ENCODE data around the gene KDM4B. TPM values are rescaled to one million over a fixed set of nuclear protein-coding genes. Genes with fewer than 3 reads are reported as not detected.

The KDM4B gene
- total and polyA plus RNA-seq, 10 of the 15 experiments (the other 5 are each of a cell fraction or from before 2014, with no cell fraction given): 0.47 to 49.6 (median 16.2) TPM

GRCh38 chr19:5059793-5060192, 90.9 kb downstream of the KDM4B start (continued):
- no peak for TF ChIP-seq BCLAF1 (IDR thresholded peaks at IDR 0.05)
- TF ChIP-seq SIN3A (IDR thresholded peaks at IDR 0.05; ENCODE audit: low read depth, low read length): no peak
- TF ChIP-seq RELA (IDR thresholded peaks at IDR 0.05; ENCODE audit: borderline replicate concordance, partially characterized antibody): no peak
- no peak for TF ChIP-seq RBBP5 (conservative IDR thresholded peaks at IDR 0.05)
- no peak for TF ChIP-seq EED (IDR thresholded peaks at IDR 0.05; ENCODE audit: low read depth)
- TF ChIP-seq CBX3 (IDR thresholded peaks at IDR 0.05; ENCODE audit: borderline replicate concordance, low read depth): no peak
- TF ChIP-seq KAT2A (conservative IDR thresholded peaks at IDR 0.05; ENCODE audit: control insufficient read depth, low read depth, low read length): no peak

- no peak for ATAC-seq
- ChIA-PET RAD21 (ENCODE audit: unreplicated experiment) (no interaction called here), POLR2A (no interaction called here), CTCF (no interaction called here), SMC1A (ENCODE audit: uncharacterized antibody, unreplicated experiment) (no interaction called here)
- no peak overlapping the region for H2AFZ ChIP-seq (ENCODE audit: control insufficient read depth, low read depth, low read length)
- no peak overlapping the region for H3K9ac ChIP-seq (ENCODE audit: control insufficient read depth, insufficient read depth, low read length)
- no peaks in the 10 kb centered on the region for H3K27me3 ChIP-seq (replicated peaks in 1 of 2; ENCODE audit: control insufficient read depth in 2 of 2, insufficient read depth in 2 of 2, low read length in 1 of 2)
- H3K27ac ChIP-seq (ENCODE audit: control insufficient read depth, insufficient read depth): no peak overlapping the region
- peaks cover 1 to 18% of the 10 kb centered on the region in 2 experiments for H3K36me3 ChIP-seq (ENCODE audit: control insufficient read depth in 2 of 2, insufficient read depth in 2 of 2, low read length in 1 of 2)
- H3K9me3 ChIP-seq (replicated peaks; ENCODE audit: control insufficient read depth, insufficient read depth, low read length): no peaks in the 10 kb centered on the region; the same call in 2 of the 3 replicates
- H3K4me1 ChIP-seq (ENCODE audit: control insufficient read depth, insufficient read depth, low read length): no peaks in the 10 kb centered on the region
- no peak for DNase-seq (ENCODE audit: low read depth, low spot score)
- whole genome bisulfite sequencing (ENCODE audit: insufficient coverage, insufficient replicate concordance, low lambda C conversion rate, missing lambda C conversion rate): 85% methylated on average over 9 of the region's 9 CpGs
- H4K20me1 ChIP-seq (ENCODE audit: control insufficient read depth, insufficient read depth): no peaks in the 10 kb centered on the region
- no TSS peak for BruUV-seq (replicated peaks)
- no peak for FAIRE-seq
- TF ChIP-seq NR2F1 (conservative IDR thresholded peaks at IDR 0.05): no peak
- no peak for TF ChIP-seq SMAD5 (IDR thresholded peaks at IDR 0.05; ENCODE audit: low read depth)
- TF ChIP-seq GABPA (IDR thresholded peaks at IDR 0.05; ENCODE audit: low read depth): no peak
- no peak for TF ChIP-seq ZNF687 (IDR thresholded peaks at IDR 0.05)
- TF ChIP-seq JUNB (IDR thresholded peaks at IDR 0.05): no peak
- no peak for TF ChIP-seq MTA2 (IDR thresholded peaks at IDR 0.05; ENCODE audit: low read depth)
- no peak for TF ChIP-seq ZSCAN29 (IDR thresholded peaks at IDR 0.05)
- in situ Hi-C loops (cut with MboI) (no loop called here), intact Hi-C loops (cut with micrococcal nuclease; ENCODE audit: unreplicated experiment) (no loop called here)
- no peaks in the 10 kb centered on the region for H3K79me2 ChIP-seq (ENCODE audit: control insufficient read depth, insufficient read depth, low read length)
- H3K4me3 ChIP-seq: no peak overlapping the region
- H3K4me2 ChIP-seq (ENCODE audit: control insufficient read depth, insufficient read depth): no peak overlapping the region
These were observed 93.3 kb downstream of the KDM4B start for GRCh38 chr19:5062195-5062594.

Data from GM12878 (cell line).